ENCODE measurements around the gene WDR86.

GRCh38 chr7:151412318-151412717 is 2.5 kb upstream of the WDR86 start:
- TF ChIP-seq POLR2AphosphoS5 (IDR thresholded peaks at IDR 0.05) (no peak), CTCF (IDR thresholded peaks at IDR 0.05; ENCODE audit: poor library complexity, severe bottlenecking) (no peak), REST (IDR thresholded peaks at IDR 0.05; ENCODE audit: borderline replicate concordance) (no peak)

Measured in neural cell (in vitro differentiated cells).